ENCODE results near the gene IL13. TPM values are rescaled to one million over a fixed set of nuclear protein-coding genes. Genes with fewer than 3 reads are reported as not detected.

Gene IL13
- total and polyA plus RNA-seq, 5 donors from 2014 or later = 0.84 TPM; not detected in 4

- DNase-seq (no peak), ATAC-seq (ENCODE audit: low read depth in 2 of 2) (no peak)
- Histone ChIP-seq H3K36me3 (ENCODE audit: control insufficient read depth, insufficient read depth, low read length) (no peaks in the 10 kb centered on the region), H3K4me1 (ENCODE audit: control insufficient read depth, insufficient read depth, low read length, poor library complexity, severe bottlenecking) (no peaks in the 10 kb centered on the region), H3K9me3 (ENCODE audit: control insufficient read depth in 2 of 2, low read length in 2 of 2) (no peaks in the 10 kb centered on the region), H3K4me3 (ENCODE audit: low read depth, low read length) (no peak overlapping the region), H3K27ac (ENCODE audit: insufficient read depth, low read length, poor library complexity, severe bottlenecking) (no peak overlapping the region), H3K27me3 (ENCODE audit: control insufficient read depth, insufficient read depth, low read length) (no peaks in the 10 kb centered on the region)
- Mint-ChIP-seq H3K27ac (no peak overlapping the region), H3K27me3 (peaks cover 10% of the 10 kb centered on the region), H3K9me3 (no peaks in the 10 kb centered on the region), H3K36me3 (peaks cover 3% of the 10 kb centered on the region), H3K4me3 (no peak overlapping the region), H3K4me1 (peaks cover 0 to 2% (median under 1%) of the 10 kb centered on the region in 4 donors)
Observed at GRCh38 chr5:132668706-132669454, 10.9 kb downstream of the IL13 start.

DNA sequence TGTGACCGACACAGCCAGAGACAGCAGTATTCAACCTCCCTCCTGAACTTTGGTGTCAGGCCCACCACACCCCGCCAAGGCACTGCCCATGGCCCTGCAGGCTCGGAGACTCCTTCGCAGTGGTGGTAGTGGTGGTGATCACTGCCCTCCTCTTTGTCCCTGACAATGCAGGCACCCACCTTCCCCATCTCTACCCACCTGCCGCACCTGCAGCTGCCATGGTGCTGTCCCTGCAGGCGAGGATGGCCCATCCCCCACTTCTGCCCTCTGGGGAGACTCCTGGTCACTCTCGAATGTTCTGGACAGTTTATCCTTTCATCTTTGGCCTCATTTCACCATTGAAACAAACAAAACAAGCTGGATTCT is 11.5 kb downstream of the IL13 start:
- DNase-seq (no peak), ATAC-seq (ENCODE audit: low read depth in 2 of 2) (no peak)
- H3K9me3 Mint-ChIP-seq = no peaks in the 10 kb centered on the region
- Histone ChIP-seq H3K27me3 (ENCODE audit: control insufficient read depth, insufficient read depth, low read length) (no peaks in the 10 kb centered on the region), H3K9me3 (ENCODE audit: control insufficient read depth in 2 of 2, low read length in 2 of 2) (no peaks in the 10 kb centered on the region), H3K36me3 (ENCODE audit: control insufficient read depth, insufficient read depth, low read length) (no peaks in the 10 kb centered on the region), H3K27ac (ENCODE audit: insufficient read depth, low read length, poor library complexity, severe bottlenecking) (no peak overlapping the region), H3K4me1 (ENCODE audit: control insufficient read depth, insufficient read depth, low read length, poor library complexity, severe bottlenecking) (no peaks in the 10 kb centered on the region), H3K4me3 (ENCODE audit: low read depth, low read length) (no peak overlapping the region)
- H3K27me3 Mint-ChIP-seq = peaks cover 10% of the 10 kb centered on the region
- no peak overlapping the region for H3K4me3 Mint-ChIP-seq
- peaks cover 3% of the 10 kb centered on the region for H3K36me3 Mint-ChIP-seq
- H3K27ac Mint-ChIP-seq = no peak overlapping the region
- H3K4me1 Mint-ChIP-seq = peaks cover 0 to 4% (median 1%) of the 10 kb centered on the region in 4 donors

DNA sequence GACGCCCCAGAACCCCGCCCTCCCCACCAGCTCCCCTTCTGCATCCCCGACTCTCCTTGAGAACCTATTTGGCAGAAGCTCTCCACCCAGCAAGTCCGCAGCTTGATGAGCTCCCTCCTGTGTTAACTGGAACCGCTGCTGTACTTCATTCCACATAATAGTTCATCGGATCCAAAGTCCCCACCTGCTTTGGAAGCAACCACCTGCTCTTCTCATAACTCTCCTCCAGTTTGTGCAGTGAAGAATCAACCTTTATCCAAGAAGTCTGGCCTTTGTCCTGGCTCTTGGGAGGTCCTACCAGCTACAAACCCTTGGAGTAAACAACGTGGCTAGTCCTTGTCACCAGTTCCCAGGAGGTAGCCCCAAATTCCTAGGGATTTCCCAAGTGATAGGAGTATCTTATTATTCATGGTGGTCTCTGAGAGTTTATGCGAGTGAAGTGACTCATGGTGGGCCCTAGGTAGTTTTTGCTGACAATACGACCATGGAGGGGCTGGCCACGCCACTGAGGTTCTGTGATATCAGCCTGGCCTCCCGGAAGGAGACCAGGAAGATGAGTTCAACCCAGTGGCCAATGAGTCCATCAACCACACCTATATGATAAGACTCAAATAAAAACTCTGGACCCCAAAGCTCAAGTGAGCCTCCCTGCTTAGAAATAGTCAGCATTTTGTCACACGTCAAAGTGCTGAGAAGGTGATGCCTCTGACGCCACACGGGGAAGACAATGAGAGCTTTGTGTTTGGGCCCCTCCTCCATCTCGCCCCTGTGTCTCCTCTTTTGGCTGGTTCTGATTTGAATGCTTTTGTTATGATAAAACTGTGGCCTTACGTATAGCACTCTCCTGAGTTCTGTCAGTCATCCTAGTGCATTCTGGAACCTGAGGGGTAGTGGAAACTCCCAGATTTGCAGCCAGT is 12.3 kb downstream of the IL13 start:
- Mint-ChIP-seq H3K4me3 (no peak overlapping the region), H3K27me3 (peaks cover 10% of the 10 kb centered on the region), H3K36me3 (peaks cover 3% of the 10 kb centered on the region), H3K27ac (no peak overlapping the region), H3K9me3 (no peaks in the 10 kb centered on the region), H3K4me1 (peaks cover 0 to 7% (median 1%) of the 10 kb centered on the region in 4 donors)
- no peak overlapping the region for H3K27ac ChIP-seq (ENCODE audit: insufficient read depth, low read length, poor library complexity, severe bottlenecking)
- no peaks in the 10 kb centered on the region for H3K27me3 ChIP-seq (ENCODE audit: control insufficient read depth, insufficient read depth, low read length)
- ATAC-seq (ENCODE audit: low read depth in 2 of 2) (no peak), DNase-seq (no peak)
- no peaks in the 10 kb centered on the region for H3K9me3 ChIP-seq (ENCODE audit: control insufficient read depth in 2 of 2, low read length in 2 of 2)
- H3K36me3 ChIP-seq (ENCODE audit: control insufficient read depth, insufficient read depth, low read length) = no peaks in the 10 kb centered on the region
- no peaks in the 10 kb centered on the region for H3K4me1 ChIP-seq (ENCODE audit: control insufficient read depth, insufficient read depth, low read length, poor library complexity, severe bottlenecking)
- H3K4me3 ChIP-seq (ENCODE audit: low read depth, low read length) = no peak overlapping the region

DNA sequence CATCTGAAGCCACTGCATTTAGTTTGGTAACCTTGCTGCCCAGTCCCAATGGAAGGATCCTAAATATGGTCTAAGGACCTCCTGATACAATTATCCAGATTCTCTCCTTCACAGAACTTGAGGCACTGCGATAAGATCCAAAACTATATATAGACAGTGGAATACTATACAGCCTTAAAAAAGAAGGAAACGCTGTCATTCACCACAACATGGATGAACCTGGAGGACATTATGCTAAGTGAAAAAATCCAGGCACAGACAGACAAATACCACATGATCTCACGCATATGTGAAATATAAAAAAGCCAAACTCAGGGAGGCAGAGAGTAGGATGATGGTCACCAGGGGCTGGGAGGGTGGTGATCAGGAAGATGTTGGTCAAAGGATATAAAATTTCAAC is 13.0 kb downstream of the IL13 start:
- Histone ChIP-seq H3K27me3 (ENCODE audit: control insufficient read depth, insufficient read depth, low read length) (no peaks in the 10 kb centered on the region), H3K36me3 (ENCODE audit: control insufficient read depth, insufficient read depth, low read length) (no peaks in the 10 kb centered on the region), H3K4me1 (ENCODE audit: control insufficient read depth, insufficient read depth, low read length, poor library complexity, severe bottlenecking) (no peaks in the 10 kb centered on the region), H3K4me3 (ENCODE audit: low read depth, low read length) (no peak overlapping the region), H3K27ac (ENCODE audit: insufficient read depth, low read length, poor library complexity, severe bottlenecking) (no peak overlapping the region), H3K9me3 (ENCODE audit: control insufficient read depth in 2 of 2, low read length in 2 of 2) (no peaks in the 10 kb centered on the region)
- no peak for DNase-seq
- no peak overlapping the region for H3K4me3 Mint-ChIP-seq
- peaks cover 0 to 8% (median 5%) of the 10 kb centered on the region in 4 donors for H3K4me1 Mint-ChIP-seq
- ATAC-seq (ENCODE audit: low read depth in 2 of 2) = no peak
- H3K27me3 Mint-ChIP-seq = peaks cover 10% of the 10 kb centered on the region
- H3K27ac Mint-ChIP-seq = no peak overlapping the region
- peaks cover 3% of the 10 kb centered on the region for H3K36me3 Mint-ChIP-seq
- H3K9me3 Mint-ChIP-seq = no peaks in the 10 kb centered on the region

- Mint-ChIP-seq H3K27me3 (peaks cover 5% of the 10 kb centered on the region), H3K9me3 (no peaks in the 10 kb centered on the region), H3K27ac (peak overlapping the region in 1 of 3 donors; percentile 14), H3K4me3 (no peak overlapping the region), H3K36me3 (peaks cover 3% of the 10 kb centered on the region), H3K4me1 (peaks cover 0 to 8% (median 4%) of the 10 kb centered on the region in 4 donors)
- H3K36me3 ChIP-seq (ENCODE audit: control insufficient read depth, insufficient read depth, low read length) = no peaks in the 10 kb centered on the region
- no peak overlapping the region for H3K4me3 ChIP-seq (ENCODE audit: low read depth, low read length)
- no peaks in the 10 kb centered on the region for H3K4me1 ChIP-seq (ENCODE audit: control insufficient read depth, insufficient read depth, low read length, poor library complexity, severe bottlenecking)
- H3K9me3 ChIP-seq (ENCODE audit: control insufficient read depth in 2 of 2, low read length in 2 of 2) = no peaks in the 10 kb centered on the region
- no peak overlapping the region for H3K27ac ChIP-seq (ENCODE audit: insufficient read depth, low read length, poor library complexity, severe bottlenecking)
- no peaks in the 10 kb centered on the region for H3K27me3 ChIP-seq (ENCODE audit: control insufficient read depth, insufficient read depth, low read length)
- DNase-seq (no peak), ATAC-seq (ENCODE audit: low read depth in 2 of 2) (no peak)
Observed at GRCh38 chr5:132673488-132673887, 15.5 kb downstream of the IL13 start.

DNA sequence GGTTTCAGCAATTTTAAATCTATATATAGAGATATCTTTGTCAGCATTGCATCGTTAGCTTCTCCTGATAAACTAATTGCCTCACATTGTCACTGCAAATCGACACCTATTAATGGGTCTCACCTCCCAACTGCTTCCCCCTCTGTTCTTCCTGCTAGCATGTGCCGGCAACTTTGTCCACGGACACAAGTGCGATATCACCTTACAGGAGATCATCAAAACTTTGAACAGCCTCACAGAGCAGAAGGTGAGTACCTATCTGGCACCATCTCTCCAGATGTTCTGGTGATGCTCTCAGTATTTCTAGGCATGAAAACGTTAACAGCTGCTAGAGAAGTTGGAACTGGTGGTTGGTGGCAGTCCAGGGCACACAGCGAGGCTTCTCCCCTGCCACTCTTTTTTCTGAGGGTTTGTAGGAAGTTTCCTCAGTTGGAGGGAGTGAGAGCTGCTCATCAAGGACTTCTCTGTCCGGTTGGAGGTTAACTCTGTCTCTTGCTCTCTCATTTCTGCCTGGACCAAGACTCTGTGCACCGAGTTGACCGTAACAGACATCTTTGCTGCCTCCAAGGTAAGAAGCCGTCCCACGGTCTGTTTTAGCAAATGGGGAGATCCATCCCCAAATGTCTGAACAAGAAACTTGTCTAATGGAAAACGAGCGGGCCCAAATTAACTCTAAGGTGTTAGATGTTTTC is 16.1 kb downstream of the IL13 start, which contains the start of gene IL4:
Gene IL4, plus strand, starts transcription at position 51 of the 692 bp plus-strand sequence. Its CDS starts 62 bp downstream, at position 113.
- Histone ChIP-seq H3K36me3 (ENCODE audit: control insufficient read depth, insufficient read depth, low read length) (no peaks in the 10 kb centered on the region), H3K4me3 (ENCODE audit: low read depth, low read length) (no peak within 1 kb of the TSS), H3K4me1 (ENCODE audit: control insufficient read depth, insufficient read depth, low read length, poor library complexity, severe bottlenecking) (no peaks in the 10 kb centered on the region), H3K27me3 (ENCODE audit: control insufficient read depth, insufficient read depth, low read length) (no peaks in the 10 kb centered on the region), H3K27ac (ENCODE audit: insufficient read depth, low read length, poor library complexity, severe bottlenecking) (no peak within 1 kb of the TSS), H3K9me3 (ENCODE audit: control insufficient read depth in 2 of 2, low read length in 2 of 2) (no peaks in the 10 kb centered on the region)
- Mint-ChIP-seq H3K4me1 (peaks cover 0 to 8% (median 4%) of the 10 kb centered on the region in 4 donors), H3K27me3 (peaks cover 5% of the 10 kb centered on the region), H3K4me3 (no peak within 1 kb of the TSS), H3K27ac (peak within 1 kb of the TSS; percentile 3 to 80 (median 38)), H3K36me3 (peaks cover 3% of the 10 kb centered on the region), H3K9me3 (no peaks in the 10 kb centered on the region)
- DNase-seq (no peak), ATAC-seq (ENCODE audit: low read depth in 2 of 2) (no peak)

DNA sequence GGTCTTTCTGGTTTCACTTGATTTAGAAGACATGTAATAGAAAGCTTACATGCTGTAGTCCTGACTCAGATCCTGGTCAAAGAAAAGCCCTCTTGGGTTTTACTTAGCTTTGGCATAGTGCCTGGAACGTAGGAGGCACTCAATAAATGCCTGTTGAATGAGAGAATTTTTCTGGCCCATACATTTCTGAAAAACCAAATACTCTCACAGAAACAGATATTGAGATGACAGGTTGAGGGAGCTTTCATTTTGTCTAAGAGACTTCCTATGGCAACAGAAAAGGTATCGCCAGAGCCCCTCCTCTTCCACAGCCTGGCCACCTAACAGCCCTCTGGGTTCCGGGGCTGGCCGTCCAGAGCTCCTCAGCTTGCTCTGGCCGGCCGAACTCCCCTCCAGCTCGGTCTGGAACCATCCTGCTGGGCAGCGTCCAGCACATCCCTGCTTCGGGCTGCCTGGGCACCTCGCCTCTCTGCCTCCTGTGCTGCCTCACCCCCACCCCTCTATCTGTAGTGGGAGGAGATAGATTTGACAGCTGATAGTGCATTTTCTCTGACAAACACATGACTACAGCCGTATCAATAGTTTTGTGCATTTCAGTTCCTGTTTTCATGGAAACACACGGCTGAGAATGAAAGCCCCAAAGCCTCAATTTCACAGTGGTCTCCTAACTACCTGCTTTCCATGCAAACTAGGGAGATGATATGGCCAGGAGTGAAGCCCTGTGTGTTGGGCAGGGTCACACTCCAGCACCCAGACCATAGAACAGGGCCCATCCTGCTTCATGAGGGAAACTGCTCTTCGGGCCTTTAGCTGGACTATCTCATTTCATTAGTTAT is 16.9 kb downstream of the IL13 start:
- Mint-ChIP-seq H3K36me3 (peaks cover 3% of the 10 kb centered on the region), H3K4me3 (no peak overlapping the region), H3K9me3 (no peaks in the 10 kb centered on the region), H3K27ac (peak overlapping the region in 2 of 3 donors; percentile 48 to 80), H3K27me3 (peaks cover 5% of the 10 kb centered on the region), H3K4me1 (peaks cover 0 to 8% (median 4%) of the 10 kb centered on the region in 4 donors)
- H3K4me1 ChIP-seq (ENCODE audit: control insufficient read depth, insufficient read depth, low read length, poor library complexity, severe bottlenecking) = no peaks in the 10 kb centered on the region
- DNase-seq = peak in 1 of 3 donors; percentile 44
- no peak for ATAC-seq (ENCODE audit: low read depth in 2 of 2)
- no peak overlapping the region for H3K4me3 ChIP-seq (ENCODE audit: low read depth, low read length)
- no peaks in the 10 kb centered on the region for H3K36me3 ChIP-seq (ENCODE audit: control insufficient read depth, insufficient read depth, low read length)
- no peak overlapping the region for H3K27ac ChIP-seq (ENCODE audit: insufficient read depth, low read length, poor library complexity, severe bottlenecking)
- no peaks in the 10 kb centered on the region for H3K9me3 ChIP-seq (ENCODE audit: control insufficient read depth in 2 of 2, low read length in 2 of 2)
- H3K27me3 ChIP-seq (ENCODE audit: control insufficient read depth, insufficient read depth, low read length) = no peaks in the 10 kb centered on the region
